Muscle of leg (tissue), 11 donors: ENCODE data around the gene FBXW5. TPM values are rescaled to one million over a fixed set of nuclear protein-coding genes. Genes with fewer than 3 reads are reported as not detected.

ENCODE experiments used
- DNase-seq: peaks from one replicate; pipeline ENCODE4 v3.0.0; 2013
- H3K27ac ChIP-seq: one replicate; pipeline ENCODE4 v1.5.1; 2013; ENCODE audit warnings: mild to moderate bottlenecking, low read length, control low read depth
- H3K27me3 ChIP-seq: one replicate; pipeline ENCODE4 v1.6.1; 2013; ENCODE audit warnings: low read length; ENCODE audit not compliant: control insufficient read depth, insufficient read depth
- H3K36me3 ChIP-seq: one replicate; pipeline ENCODE4 v1.6.1; 2013; ENCODE audit warnings: low read length; ENCODE audit not compliant: control insufficient read depth, insufficient read depth
- H3K4me1 ChIP-seq: one replicate; pipeline ENCODE4 v1.6.1; 2013; ENCODE audit warnings: low read length; ENCODE audit not compliant: control insufficient read depth, insufficient read depth
- H3K4me3 ChIP-seq: one replicate; pipeline ENCODE4 v1.5.1; 2013; ENCODE audit warnings: low read length, control low read depth
- H3K9me3 ChIP-seq: replicated peaks from 2 replicates; pipeline ENCODE4 v1.6.1; 2013; ENCODE audit warnings: low read depth, low read length; ENCODE audit not compliant: control insufficient read depth
- WGBS: methylation state at CpG from one replicate; pipeline ENCODE4 v1.1.5; 2013; ENCODE audit warnings: missing lambda C conversion rate; ENCODE audit not compliant: insufficient coverage; 5-methylcytosine and 5-hydroxymethylcytosine counted together
- polyA plus RNA-seq, 8 donors: library from polyadenylated mRNA; unstranded; fragments of 120-200 nt; gene quantifications; one replicate each; pipeline versions ENCODE4 v1.2.1 to v1.2.3, GENCODE V29; 2013; ENCODE audit warnings: inconsistent platforms in 1 of 8, low replicate concordance in 1 of 8; ENCODE audit not compliant: insufficient read length in 8 of 8, insufficient read depth in 1 of 8
- total RNA-seq: library from RNA; stranded (reverse); fragments of 120-200 nt; gene quantifications from one replicate; pipeline ENCODE4 v1.2.4, GENCODE V29; 2013

FBXW5 gene
- total and polyA plus RNA-seq, 9 donors, result 39.9 to 54.8 (median 45.3) TPM

DNA sequence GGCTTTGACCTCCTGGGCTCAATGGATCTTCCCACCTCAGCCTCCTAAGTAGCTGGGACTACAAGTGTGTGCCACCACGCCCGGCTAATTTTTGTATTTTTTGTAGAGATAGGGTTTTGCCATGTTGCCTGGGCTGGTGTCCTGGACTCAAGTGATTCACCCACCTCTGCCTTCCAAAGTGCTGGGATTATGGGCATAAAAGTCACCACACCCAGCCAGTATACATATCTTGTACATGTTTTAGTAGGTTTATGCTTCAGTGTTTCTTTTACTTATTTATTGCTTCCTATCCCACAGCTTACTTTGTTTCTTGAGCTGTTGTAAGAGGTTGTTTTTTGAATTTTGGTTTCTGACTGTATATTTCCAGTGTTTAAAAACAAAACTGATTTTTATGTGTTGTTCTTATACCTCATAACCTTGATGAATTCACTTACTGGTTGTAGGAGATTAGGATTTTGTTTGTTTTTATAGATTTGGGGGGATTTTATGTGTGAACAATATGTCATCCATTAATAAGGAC, 12.9 kb downstream of the FBXW5 start:
- Histone ChIP-seq H3K9me3 (no peaks in the 10 kb centered on the region), H3K4me3 (no peak overlapping the region), H3K36me3 (peaks cover 16% of the 10 kb centered on the region), H3K4me1 (peaks cover 3% of the 10 kb centered on the region), H3K27me3 (no peaks in the 10 kb centered on the region), H3K27ac (no peak overlapping the region)
- DNase-seq, result no peak
- WGBS, result no CpG with 5 or more reads among the region's 2 CpGs

DNA sequence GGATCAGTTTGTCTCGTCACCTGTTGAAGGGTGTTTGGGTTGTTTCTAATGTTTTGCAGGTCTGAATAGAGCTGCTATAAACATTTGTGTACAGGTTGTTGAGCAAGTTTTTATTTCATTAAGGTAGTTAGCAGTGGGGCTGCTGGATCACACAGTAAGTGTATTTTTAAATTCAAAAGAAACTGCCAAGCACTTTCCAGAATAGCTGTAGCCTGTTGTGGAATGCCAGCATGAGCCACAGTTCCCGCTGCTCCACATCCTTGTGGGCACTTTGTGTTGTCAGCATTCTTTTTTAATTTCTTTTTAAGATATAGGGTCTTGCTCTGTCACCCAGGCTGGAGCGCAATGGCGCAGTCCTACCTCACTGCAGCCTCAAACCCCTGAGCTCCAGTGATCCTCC, 14.5 kb downstream of the FBXW5 start:
- Histone ChIP-seq H3K4me1 (peaks cover 5% of the 10 kb centered on the region), H3K27ac (no peak overlapping the region), H3K9me3 (no peaks in the 10 kb centered on the region), H3K4me3 (no peak overlapping the region), H3K36me3 (peaks cover 30% of the 10 kb centered on the region), H3K27me3 (no peaks in the 10 kb centered on the region)
- no CpG with 5 or more reads among the region's 4 CpGs for WGBS
- no peak for DNase-seq

DNA sequence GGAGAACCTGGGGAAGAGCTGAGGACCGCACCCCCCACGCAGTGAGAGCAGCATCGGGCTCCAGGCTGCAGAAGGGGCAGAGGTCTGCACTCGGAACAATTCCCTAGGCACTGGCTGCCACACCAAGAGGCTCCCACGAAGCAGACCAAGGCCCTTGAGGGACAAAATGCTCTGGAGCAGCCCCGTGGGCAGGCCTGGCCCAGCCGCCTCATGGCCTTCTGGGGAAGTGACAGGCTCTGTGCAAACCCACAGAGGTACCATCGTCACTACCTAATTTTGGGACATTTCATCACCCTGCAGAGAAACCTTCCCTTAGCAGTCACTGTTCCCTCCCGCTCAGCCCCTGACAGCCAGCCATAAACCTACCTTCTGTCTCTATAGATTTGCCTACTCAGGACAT, 15.9 kb downstream of the FBXW5 start:
- no peaks in the 10 kb centered on the region for H3K9me3 ChIP-seq
- H3K36me3 ChIP-seq, result peaks cover 38% of the 10 kb centered on the region
- no peak overlapping the region for H3K27ac ChIP-seq
- DNase-seq, result no peak
- no peaks in the 10 kb centered on the region for H3K27me3 ChIP-seq
- WGBS, result 76% methylated on average over 9 of the region's 9 CpGs
- no peak overlapping the region for H3K4me3 ChIP-seq
- H3K4me1 ChIP-seq, result peaks cover 5% of the 10 kb centered on the region

DNA sequence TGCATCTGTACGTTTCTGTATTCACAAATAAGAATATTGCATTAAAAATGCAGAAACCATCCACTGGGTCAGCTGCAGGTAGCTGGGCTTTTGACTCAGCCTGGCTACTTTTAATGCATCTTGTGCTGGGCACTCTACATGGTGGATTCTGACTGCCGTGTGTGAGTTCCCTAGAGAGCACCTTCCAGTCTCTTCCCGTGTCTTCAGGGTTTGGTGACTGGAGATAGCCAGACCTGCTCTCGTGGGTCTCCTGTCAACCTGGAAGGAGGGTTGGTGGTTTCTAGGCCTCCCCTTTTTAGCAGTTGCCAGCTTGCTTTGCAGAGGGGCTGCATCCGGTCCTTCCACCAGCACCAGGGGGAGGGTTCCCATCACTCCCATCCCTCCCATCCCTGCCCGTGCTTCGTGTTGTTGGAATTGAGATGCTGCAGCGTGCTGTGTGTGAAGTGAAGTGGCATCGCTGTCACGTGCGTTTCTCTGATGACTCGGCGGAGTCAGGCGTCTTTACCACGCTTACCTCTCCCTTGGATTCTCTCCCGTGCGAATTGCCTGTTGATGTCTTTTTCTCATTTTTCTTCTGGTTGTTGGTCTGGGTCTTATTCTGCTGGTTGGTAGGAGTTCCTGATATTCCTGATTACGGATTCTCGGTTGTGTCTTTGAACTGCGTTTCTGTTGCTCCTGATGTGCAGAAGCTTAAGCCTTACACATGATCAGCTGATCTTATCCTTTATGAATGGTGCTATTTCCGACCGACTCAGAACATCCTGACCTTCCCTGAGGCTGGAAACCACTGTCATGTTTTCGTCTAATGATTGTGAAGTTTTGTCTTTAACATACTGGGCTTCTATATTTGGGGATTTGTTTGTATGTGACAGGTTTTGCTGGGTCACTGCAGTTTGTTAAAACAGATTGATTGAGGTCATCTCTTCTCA, 16.9 kb downstream of the FBXW5 start:
- WGBS, result 84% methylated on average over 11 of the region's 23 CpGs
- H3K27ac ChIP-seq, result no peak overlapping the region
- no peak overlapping the region for H3K4me3 ChIP-seq
- no peaks in the 10 kb centered on the region for H3K27me3 ChIP-seq
- H3K9me3 ChIP-seq, result no peaks in the 10 kb centered on the region
- no peak for DNase-seq
- peaks cover 36% of the 10 kb centered on the region for H3K36me3 ChIP-seq
- H3K4me1 ChIP-seq, result peaks cover 5% of the 10 kb centered on the region

DNA sequence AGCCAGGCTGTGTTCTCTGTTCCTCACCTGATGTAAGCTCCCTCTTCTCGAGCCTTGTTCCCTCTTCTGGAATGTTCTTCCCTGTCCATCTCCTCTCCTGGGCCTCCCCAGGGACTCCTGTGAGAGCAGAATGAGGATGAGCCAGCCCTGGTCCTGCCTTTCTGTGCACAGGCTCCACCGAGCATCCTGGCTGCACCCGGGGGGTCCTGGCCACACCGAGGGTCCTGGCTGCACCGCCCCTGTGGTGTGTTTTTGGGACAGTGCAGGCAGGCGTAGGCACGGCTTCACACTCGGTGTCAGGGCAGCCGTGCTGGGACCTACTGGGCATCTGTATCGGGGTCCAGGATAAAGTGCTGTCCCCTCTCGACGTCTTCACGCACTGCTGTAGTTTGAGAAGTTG, 17.8 kb downstream of the FBXW5 start:
- WGBS, result 92% methylated on average over 13 of the region's 13 CpGs
- Histone ChIP-seq H3K36me3 (peaks cover 43% of the 10 kb centered on the region), H3K4me1 (peaks cover 5% of the 10 kb centered on the region)

DNA sequence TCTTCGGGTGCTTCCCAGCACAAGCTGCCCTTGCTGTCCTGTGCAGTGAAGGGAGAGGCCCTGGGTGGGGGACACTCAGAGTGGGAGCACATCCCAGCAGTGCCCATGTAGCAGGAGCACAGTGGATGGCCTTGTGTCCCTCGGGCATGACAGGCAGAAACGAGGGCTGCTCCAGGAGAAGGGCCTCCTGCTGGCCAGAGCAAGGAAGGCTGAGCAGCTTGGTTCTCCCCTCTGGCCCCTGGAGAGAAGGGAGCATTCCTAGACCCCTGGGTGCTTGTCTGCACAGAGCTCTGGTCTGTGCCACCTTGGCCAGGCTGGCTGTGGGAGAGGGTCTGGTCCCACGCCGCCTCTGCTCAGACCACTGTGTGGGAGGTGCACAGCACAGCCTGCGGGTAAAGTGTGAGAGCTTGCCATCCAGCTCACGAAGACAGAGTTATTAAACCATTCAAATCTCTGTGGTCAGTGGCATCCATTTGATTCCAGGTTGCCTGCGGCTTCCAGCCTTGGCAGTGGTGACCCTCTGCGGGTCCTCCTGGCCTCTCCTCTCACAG, 18.3 kb downstream of the FBXW5 start:
- no peak overlapping the region for H3K27ac ChIP-seq
- DNase-seq, result no peak
- H3K9me3 ChIP-seq, result no peaks in the 10 kb centered on the region
- no peaks in the 10 kb centered on the region for H3K27me3 ChIP-seq
- H3K4me3 ChIP-seq, result no peak overlapping the region
- peaks cover 46% of the 10 kb centered on the region for H3K36me3 ChIP-seq
- H3K4me1 ChIP-seq, result peaks cover 5% of the 10 kb centered on the region
- 83% methylated on average over 9 of the region's 9 CpGs for WGBS

More for the DNA sequence above, 17.8 kb downstream of the FBXW5 start:
- H3K27me3 ChIP-seq, result no peaks in the 10 kb centered on the region
- H3K4me3 ChIP-seq, result no peak overlapping the region
- H3K27ac ChIP-seq, result no peak overlapping the region
- H3K9me3 ChIP-seq, result no peaks in the 10 kb centered on the region
- DNase-seq, result no peak

DNA sequence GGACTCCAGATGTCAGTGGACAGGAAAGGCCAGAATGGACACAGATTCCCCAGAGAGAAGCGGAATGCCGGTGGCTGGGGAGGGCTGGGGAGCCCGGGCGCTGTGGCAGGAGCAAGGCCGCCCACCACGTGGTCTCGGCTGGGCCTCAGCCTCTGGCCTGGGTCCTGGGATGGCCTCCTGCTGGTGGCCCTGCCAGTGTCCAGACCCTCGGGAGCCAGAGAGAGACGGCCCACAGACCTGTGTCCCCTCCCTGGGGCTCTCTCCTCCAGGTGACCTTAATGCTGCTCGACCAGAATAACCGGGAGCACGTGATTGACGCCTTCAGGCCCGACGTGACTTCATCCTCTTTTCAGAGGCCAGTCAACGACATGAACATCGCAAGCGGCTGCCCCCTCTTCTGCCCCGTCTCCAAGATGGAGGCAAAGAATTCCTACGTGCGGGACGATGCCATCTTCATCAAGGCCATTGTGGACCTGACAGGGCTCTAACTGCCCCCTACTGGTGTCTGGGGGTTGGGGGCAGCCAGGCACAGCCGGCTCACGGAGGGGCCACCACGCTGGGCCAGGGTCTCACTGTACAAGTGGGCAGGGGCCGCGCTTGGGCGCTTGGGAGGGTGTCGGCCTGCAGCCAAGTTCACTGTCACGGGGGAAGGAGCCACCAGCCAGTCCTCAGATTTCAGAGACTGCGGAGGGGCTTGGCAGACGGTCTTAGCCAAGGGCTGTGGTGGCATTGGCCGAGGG, 19.0 kb downstream of the FBXW5 start:
- H3K4me1 ChIP-seq, result peaks cover 5% of the 10 kb centered on the region
- H3K4me3 ChIP-seq, result no peak overlapping the region
- H3K27ac ChIP-seq, result no peak overlapping the region
- H3K36me3 ChIP-seq, result peaks cover 53% of the 10 kb centered on the region
- no peaks in the 10 kb centered on the region for H3K27me3 ChIP-seq
- H3K9me3 ChIP-seq, result no peaks in the 10 kb centered on the region
- peak; percentile 28 for DNase-seq
- 75% methylated on average over 31 of the region's 33 CpGs for WGBS

DNA sequence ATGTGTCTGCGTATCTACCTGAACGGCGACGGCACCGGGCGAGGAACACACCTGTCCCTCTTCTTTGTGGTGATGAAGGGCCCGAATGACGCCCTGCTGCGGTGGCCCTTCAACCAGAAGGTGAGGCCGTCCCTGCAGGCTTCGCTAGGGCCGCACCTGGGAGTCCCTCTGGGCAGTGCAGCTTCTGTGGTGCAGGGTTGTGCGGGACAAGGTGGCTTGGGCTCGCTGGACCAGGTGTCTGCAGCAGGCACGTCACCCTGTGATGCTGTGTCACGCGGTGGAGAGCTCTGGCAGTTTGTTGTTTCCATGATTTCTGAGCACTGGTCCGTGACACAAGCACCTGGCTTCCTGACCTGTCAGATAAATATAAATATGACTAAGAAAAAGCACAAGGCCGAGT, 20.7 kb downstream of the FBXW5 start:
- WGBS, result 93% methylated on average over 14 of the region's 19 CpGs
- H3K27ac ChIP-seq, result no peak overlapping the region

DNA sequence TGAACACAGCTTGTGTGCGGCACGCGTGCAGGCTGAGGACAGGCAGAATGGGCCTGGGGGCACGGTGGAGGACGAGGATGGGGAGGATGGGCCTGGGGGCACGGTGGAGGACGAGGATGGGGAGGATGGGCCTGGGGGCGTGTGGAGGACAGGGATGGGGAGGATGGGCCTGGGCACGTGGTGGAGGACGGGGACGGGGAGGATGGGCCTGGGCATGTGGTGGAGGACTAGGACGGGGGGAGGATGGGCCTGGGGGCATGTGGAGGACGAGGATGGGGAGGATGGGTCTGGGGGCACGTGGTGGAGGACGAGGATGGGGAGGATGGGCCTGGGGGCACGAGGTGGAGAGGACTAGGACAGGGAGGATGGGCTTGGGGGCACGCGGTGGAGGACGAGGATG, 22.0 kb downstream of the FBXW5 start:
- WGBS, result 87% methylated on average over 18 of the region's 19 CpGs
- H3K36me3 ChIP-seq, result peaks cover 60% of the 10 kb centered on the region
- H3K4me1 ChIP-seq, result peaks cover 2% of the 10 kb centered on the region
- DNase-seq, result no peak
- no peak overlapping the region for H3K27ac ChIP-seq
- no peak overlapping the region for H3K4me3 ChIP-seq
- no peaks in the 10 kb centered on the region for H3K9me3 ChIP-seq
- no peaks in the 10 kb centered on the region for H3K27me3 ChIP-seq

More for the DNA sequence above, 20.7 kb downstream of the FBXW5 start:
- Histone ChIP-seq H3K4me1 (peaks cover 5% of the 10 kb centered on the region), H3K36me3 (peaks cover 63% of the 10 kb centered on the region), H3K4me3 (no peak overlapping the region), H3K27me3 (no peaks in the 10 kb centered on the region), H3K9me3 (no peaks in the 10 kb centered on the region)
- no peak for DNase-seq

DNA sequence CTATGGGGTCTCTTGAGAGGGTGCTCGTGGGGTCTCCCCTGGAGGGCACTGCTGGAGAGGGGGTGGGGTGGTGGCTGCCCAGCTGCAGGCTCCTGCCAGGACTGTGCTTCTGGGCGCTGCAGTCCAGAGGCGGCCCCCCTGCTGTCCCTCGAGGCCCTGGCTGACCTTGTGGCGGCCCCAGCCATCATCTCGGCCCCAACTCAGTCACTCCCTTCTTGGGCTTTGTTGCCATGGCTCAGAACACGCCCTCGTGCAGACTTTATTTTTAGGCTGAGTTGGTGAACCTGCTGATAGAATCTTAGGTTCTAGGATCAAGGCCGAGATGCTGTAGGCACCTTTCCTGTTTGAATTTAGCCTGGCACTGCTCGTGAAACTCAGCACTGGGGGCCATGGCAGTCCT, 22.8 kb downstream of the FBXW5 start:
- no peak overlapping the region for H3K4me3 ChIP-seq
- H3K9me3 ChIP-seq, result no peaks in the 10 kb centered on the region
- H3K36me3 ChIP-seq, result peaks cover 61% of the 10 kb centered on the region
- 81% methylated on average over 8 of the region's 10 CpGs for WGBS
- H3K27me3 ChIP-seq, result no peaks in the 10 kb centered on the region
- no peak for DNase-seq
- H3K27ac ChIP-seq, result no peak overlapping the region
- peaks cover 2% of the 10 kb centered on the region for H3K4me1 ChIP-seq
